Epithelial cell of prostate (primary cell): ENCODE results near the gene SAMM50.

Experiments used
- DNase-seq: peaks from one replicate; pipeline ENCODE4 v3.0.0-alpha.2; 2011; ENCODE audit warnings: low read depth, low spot score
- H3K27ac ChIP-seq: fragments of 450-650 bp; 2 replicates; pipeline ENCODE4 v1.5.1; 2017; ENCODE audit warnings: mild to moderate bottlenecking

SAMM50 gene

DNA sequence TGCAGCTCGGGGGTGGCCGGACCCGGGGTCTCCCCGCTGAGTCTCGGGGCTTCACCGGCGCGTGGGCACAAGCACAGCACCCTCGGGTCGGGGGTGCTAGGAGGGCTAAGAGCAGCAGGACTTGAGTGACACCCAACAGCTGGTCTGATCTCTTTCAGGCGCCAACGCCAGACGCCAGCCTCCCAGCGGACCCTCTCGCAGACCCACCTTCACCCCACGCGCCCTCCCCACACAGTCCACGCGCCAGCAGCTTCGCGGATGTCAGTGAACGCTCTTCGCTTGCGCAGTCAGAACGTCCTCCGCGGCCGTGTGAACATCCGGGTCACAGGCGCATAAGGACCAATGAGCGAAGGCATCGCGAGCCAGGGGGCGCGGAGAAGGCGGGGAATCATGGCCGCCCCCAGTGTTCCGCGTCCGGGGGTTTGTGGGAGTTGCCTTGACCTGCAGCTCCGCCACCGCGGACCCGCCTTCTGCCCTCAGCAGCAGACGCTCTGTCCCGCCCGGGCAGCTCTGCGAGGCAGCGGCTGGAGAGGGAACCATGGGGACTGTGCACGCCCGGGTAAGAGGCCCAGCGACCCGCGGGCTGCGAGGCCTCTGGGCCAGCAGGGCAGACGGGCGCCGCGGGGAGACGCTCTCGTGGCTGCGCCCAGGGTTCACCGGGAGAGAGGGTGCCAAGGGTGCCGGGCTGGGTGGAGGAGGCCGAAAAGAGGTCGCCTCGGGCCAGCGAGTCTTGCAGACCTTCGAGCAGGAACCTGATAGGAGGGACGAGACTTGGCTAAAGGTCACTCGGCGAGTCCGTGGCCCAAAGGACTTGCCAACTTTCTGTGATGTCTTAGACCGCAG lies at the start of gene SAMM50:
Gene SAMM50 (plus strand): TSS at position 403 of the 843 bp plus-strand sequence. CDS start 136 bp downstream, at position 539.
- peak within 1 kb of the TSS; percentile 75 for H3K27ac ChIP-seq
- peak; percentile 44 for DNase-seq

GRCh38 chr22:43905681-43906080 lies 49.6 kb upstream of the SAMM50 start:
- no peak for DNase-seq
- no peak overlapping the region for H3K27ac ChIP-seq

DNA sequence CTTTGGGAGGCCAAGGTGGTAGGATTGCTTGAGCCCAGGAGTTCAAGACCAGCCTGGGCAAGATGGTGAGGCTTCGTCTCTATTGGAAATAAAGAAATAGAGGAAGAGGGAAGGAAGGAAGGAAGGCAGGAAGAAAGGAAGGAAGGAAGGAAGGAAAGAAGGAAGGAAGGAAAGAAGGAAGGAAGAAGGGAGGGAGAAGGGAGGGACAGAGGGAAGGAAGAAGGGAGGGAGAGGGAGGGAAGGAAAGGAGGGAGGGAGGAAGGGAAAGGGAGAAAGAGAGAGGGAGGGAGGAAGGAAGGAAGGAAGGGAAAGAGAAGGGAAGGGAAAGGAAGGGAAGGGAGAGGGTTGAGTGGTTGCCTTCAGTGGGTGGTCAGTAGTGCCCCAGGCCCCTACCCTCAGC lies 45.5 kb upstream of the SAMM50 start:
- H3K27ac ChIP-seq = no peak overlapping the region
- DNase-seq = no peak

GRCh38 chr22:43910178-43910695 lies 45.0 kb upstream of the SAMM50 start:
- DNase-seq = no peak
- no peak overlapping the region for H3K27ac ChIP-seq

DNA sequence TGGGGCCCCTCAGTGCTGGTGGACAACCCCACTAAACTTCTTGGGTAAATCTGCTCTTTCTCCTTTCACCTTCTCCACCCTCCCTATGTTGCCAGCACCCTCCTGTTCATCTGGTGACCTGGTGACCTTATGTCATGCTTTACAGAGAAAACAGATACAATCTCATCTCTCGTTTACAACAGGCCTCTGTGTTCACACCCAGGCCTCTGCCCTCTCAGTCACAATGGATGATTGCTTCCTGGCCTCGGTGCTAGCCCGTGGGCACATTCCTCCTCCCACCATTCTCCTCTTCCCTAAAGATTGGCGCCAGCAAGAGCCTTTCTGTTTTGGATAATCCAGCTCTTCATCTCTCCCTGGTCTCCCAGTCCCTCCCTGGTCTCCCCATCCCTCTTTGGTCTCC lies 43.9 kb upstream of the SAMM50 start:
- DNase-seq = no peak
- H3K27ac ChIP-seq = no peak overlapping the region

GRCh38 chr22:43917521-43917920 lies 37.7 kb upstream of the SAMM50 start:
- no peak for DNase-seq
- H3K27ac ChIP-seq = no peak overlapping the region

DNA sequence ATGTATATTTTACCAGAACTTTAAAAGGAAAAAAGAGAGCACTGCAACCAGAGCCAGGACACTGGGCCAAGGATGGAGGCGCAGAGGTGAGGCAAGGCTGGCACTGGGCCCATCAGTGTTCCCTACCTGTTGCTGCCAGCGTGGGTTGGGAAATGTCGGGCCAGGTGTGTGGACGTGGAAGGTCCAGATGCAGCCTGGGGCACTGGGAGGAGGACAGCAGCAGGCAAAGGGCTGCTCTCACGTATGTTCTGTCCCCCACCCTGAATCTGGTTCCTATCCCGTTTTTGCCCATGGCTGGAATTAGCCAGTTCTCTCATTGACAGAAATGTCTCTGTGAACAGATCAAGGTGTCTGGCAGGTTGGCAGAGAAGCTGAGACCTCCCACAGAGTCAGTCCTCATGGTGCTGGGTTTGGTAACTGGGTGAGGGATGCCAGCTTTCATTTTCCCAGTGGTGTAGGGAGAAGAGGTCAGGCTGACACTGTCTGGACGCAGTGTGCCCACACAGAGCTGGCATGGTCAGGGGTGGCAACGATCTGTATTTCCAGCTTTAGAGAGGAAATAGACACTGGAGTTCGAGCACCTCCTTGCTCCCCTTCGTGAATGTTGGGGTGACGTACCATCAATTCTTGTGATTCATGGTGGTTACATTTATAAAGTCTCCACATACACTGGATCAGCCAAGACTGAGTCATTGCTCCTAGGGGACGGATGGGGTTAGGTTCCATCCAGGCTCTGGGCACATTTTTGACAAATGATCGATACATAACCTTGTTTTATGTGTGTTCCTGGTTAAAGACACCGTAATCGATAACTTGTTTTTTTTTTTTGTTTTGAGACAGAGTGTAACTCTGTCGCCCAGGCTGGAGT lies 35.9 kb upstream of the SAMM50 start:
- no peak for DNase-seq
- H3K27ac ChIP-seq = peak overlapping the region; percentile 32

DNA sequence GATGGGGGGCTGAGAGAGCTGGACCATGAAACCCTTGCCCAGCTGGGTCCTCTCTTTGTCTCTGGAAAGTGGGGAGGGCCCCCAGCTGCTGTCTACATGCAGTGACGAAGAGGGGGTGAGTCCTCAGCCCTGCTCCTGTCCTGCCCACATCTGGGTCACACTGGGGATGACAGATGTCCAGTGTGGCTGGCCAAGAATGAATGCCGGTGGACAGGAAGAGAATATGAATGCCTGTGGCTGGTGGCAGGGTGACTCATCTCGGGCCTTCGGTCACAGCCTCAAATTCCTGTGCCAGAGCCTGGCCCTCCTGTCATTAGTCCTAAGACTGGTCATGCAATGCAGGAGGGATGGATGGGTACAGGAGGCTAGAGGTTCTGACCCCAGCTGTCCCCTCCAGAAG lies 33.9 kb upstream of the SAMM50 start:
- H3K27ac ChIP-seq = no peak overlapping the region
- no peak for DNase-seq

DNA sequence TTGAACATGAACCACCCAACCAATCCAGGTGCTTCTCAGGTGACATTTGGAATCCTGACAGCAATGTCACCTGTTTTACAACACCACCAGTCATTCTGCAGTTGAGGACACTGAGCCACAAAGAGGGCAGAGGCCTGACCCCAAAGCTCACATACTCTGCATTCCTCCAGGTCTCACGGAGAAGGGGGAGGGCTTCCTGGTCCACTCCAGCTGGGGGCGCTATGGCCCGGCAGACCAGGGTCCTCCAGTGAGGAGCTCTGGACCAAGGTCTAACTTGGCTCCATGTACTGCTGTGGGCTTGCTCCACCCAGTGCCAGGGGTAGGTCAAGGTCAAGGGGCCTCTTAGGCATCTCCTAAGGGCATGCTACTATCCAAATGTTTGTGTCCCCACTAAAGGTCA lies 33.1 kb upstream of the SAMM50 start:
- H3K27ac ChIP-seq = no peak overlapping the region
- no peak for DNase-seq

DNA sequence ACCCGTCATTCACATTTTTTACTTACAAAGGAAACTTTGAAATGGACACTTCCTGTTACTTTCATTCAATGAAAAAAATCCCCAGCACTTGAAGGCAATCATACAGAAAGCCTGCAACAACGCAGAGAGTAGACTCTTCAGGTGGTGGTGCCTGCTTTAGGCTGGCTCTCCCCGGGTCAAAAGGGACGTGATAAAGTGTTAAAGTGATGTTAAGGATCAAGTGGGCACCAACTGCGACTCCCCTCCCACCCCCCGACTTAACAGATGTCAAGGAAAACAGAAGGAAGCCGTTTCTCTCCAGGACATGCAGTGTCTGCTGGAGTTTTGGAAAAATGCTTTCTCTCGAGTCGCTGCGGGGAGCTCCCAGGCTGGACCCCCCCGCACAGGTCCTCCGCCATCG lies 32.1 kb upstream of the SAMM50 start:
- DNase-seq = no peak
- H3K27ac ChIP-seq = no peak overlapping the region

DNA sequence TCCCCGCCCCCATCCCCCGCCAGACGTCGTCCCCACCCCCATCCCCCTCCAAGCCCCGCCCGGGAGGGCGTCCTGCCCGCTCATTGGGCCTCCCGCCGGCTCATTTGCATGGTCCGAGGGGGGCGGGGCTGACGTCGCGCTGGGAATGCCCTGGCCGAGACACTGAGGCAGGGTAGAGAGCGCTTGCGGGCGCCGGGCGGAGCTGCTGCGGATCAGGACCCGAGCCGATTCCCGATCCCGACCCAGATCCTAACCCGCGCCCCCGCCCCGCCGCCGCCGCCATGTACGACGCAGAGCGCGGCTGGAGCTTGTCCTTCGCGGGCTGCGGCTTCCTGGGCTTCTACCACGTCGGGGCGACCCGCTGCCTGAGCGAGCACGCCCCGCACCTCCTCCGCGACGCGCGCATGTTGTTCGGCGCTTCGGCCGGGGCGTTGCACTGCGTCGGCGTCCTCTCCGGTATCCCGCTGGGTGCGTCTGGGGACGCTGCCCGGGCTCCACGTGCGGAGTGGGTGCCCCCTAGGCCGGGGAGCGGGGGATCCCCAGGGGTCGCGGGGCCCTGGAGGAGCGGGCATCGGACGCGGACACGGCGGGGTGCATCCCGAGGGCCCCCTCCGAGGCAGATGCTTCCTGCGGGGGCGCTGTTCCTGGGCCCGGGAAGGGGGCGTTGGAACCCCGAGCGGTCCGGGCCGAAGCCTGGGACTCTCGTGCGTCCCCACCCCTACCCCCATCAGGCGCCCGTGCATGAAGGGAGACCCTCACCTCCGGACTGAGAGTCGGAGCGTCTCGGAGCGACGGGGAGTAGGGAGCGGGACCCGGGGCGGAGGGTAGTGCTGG lies 31.4 kb upstream of the SAMM50 start, which contains the start of gene PNPLA3:
Gene PNPLA3 (plus strand): TSS at position 175 of the 834 bp plus-strand sequence. CDS start 107 bp downstream, at position 282.
- no peak for DNase-seq
- no peak within 1 kb of the TSS for H3K27ac ChIP-seq

DNA sequence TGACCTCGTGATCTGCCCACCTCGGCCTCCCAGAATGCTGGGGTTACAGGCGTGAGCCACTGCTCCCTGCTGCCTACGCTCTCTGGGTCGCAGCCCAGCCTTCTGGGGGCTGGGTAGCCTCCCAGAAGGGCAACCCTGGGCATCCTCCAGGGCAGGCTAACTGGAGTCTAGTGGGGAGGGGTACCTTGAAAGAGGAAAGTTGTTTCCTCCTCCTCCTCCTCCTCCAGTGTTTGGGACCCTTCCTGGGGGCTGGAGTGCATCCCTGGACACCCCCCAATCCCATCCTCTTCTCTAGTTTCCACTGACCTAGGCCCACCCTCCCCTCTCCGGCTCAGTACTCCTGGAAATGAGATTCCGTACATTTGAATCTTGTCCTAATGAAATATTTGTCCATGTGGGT lies 30.4 kb upstream of the SAMM50 start:
- no peak for DNase-seq
- peak overlapping the region; percentile 21 for H3K27ac ChIP-seq

DNA sequence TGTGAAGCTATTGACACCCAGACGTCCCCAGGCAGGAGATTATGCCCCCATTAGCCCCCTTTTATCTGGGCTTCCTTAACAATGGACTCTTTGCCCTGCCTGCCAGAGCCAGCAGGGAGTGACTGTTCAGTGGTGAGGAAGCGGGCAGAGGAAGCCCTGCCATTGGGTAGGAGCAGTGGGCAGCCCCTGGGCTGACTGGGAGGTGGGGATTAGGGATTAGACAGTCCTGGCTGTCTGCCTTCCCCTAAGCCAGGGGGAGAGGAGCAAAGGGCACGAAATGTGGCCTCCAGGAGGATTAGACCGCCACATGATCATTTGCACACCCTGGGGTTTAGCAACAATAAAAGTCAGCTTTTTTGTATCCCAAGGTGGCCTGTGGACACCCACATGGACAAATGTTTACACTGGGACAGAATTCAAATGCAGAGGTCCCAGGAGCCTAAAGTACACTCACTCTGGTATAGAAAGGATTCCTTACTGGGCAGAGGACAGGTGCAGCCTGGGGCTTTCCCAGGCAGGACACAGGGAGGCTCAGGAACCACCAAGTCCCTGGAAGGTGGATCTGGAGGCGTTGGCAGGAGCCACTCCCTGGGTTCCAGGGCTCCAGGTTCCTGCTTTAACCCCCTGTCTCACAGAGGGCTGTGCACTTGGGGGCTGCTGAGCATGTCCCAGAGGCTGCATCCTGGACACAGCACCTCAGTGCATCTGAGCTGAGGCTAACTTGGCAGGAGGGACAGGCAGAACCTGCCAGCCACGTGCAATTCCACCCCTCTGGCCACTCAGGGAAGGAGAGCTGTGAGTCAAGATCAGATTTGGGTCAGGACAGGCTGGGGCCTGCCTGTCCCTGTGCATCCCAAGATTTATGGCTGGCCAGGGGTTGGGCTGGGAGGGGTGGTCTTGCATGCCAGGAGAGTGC lies 29.6 kb upstream of the SAMM50 start:
- H3K27ac ChIP-seq = peak overlapping the region; percentile 21

DNA sequence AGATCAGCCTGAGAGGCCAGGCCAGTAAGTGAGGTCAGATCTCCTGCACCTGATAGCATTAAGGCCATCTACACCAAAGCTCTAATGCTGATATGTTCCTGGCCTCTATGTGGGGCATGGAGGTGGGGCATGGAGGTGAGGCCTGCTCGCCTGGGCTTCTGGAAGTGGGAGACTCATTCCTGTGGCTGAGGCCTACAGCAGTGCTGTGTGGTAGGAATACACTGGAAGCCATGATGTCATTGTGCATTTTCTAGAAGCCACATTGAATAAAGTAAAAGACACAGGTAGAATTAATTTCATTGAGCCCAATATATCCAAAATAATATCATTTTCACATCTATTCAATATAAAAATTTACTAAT lies 28.9 kb upstream of the SAMM50 start:
- no peak for DNase-seq
- peak overlapping the region; percentile 21 for H3K27ac ChIP-seq

More for the DNA sequence above, 29.6 kb upstream of the SAMM50 start:
- peak; percentile 45 for DNase-seq

DNA sequence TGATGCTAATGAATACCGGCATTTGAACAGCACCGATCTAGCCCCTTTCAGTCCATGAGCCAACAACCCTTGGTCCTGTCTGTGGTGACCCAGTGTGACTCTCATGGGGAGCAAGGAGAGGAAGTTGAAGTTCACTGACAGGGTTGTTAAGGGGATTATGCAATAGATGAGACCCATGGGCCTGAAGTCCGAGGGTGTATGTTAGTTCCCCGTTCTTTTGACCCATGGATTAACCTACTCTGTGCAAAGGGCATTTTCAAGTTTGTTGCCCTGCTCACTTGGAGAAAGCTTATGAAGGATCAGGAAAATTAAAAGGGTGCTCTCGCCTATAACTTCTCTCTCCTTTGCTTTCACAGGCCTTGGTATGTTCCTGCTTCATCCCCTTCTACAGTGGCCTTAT lies 26.8 kb upstream of the SAMM50 start:
- no peak overlapping the region for H3K27ac ChIP-seq
- DNase-seq = no peak

DNA sequence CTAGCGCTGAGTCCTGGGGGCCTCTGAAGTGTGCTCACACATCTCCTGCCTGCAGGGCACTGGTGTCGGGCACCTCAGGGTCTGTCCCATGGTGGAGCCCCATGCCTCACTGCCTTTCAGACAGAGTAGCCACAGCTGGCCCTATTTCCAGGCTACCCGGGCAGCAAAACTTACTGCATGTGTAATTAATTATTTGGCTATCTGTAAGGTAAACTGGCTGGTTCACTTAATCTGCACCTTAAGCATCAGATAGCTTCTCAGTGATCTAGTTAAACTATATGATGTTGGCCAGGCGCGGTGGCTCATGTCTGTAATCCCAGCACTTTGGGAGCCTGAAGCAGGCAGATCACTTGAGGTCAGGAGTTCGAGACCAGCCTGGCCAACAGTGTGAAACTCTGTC lies 26.3 kb upstream of the SAMM50 start:
- H3K27ac ChIP-seq = no peak overlapping the region
- DNase-seq = no peak

DNA sequence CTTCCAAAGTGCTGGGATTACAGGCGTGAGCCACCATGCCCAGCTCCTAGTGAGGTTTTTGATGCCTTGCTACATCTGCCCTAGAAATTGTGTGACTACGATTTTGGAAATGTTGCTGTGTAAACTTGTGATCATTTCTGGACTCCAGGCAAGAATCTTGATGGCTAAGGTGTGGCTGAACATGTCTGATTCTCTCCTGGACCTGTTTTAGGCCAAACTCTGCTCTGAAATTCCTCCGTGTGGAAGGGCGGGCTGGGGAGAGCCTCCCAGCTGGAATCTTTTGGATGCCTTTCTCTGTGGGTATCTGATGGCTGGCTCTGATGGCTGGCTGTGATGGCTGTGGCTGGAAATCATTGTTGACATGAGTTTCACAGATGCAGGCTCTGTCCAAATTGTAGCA lies 23.5 kb upstream of the SAMM50 start:
- H3K27ac ChIP-seq = no peak overlapping the region

GRCh38 chr22:43941449-43941848 lies 13.8 kb upstream of the SAMM50 start:
- no peak for DNase-seq
- H3K27ac ChIP-seq = no peak overlapping the region

More for the DNA sequence above, 23.5 kb upstream of the SAMM50 start:
- no peak for DNase-seq
